HG03378 (cell line): ENCODE results near the gene METTL5.
"Not testable (repeated sequence)": the region's sequence is repeated elsewhere in the genome, so short reads cannot be mapped to it uniquely, and the experiment has no call there.

Experiments used
- ATAC-seq: cut with Tn5 transposase; IDR thresholded peaks from one replicate; pipeline ENCODE4 v1.9.1; 2021; ENCODE audit warnings: mild to moderate bottlenecking, moderate library complexity; ENCODE audit not compliant: unreplicated experiment

The METTL5 gene

DNA sequence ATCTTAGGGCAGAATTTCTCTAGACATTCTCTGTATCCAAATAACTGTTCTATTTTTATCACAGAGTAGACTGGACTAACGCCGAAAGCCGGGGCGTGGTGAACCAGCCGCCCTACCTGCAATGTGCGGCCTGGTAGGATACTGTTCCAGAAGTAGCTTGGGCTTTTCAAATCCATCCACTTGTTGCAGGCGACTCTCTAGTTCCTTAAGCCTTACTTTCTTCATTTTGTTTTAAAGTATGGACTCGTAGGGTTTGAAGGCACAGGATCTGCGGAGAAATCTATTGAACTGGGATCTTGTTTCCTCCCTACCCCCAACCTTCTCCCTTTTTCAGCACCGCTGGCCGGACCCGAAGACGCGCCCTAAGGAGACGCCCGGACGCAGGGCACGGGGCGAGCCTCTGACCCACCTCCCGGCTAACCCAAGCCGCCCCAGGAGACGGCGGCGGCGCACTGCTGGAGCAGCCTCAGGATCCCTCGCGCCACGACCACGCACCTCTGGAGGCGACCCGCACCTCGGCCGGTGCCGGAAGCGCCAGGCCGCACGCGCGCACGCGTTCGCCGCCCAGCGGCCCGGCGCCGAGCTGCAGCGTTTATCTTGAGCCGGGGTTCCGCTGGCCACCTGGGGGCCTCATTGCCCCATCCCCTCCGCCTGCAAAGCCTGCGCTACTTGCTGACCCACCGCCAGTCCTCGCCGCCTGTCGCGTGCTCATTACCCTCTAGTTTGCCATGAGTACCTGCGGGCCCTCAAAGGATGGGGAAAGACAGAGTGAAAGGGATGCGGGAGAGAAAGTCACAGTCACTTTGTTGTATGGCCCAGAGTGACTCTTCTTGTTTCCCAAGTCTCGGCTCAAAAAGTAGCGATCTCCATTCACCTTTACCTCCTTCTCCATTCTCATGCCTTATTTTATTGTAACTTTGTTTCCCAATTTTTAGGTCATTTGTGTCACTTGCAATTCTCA, at the start of gene METTL5:
TSS of gene METTL5 (minus strand) at position 533 of the 961 bp plus-strand sequence. CDS start at position 225, 308 bp downstream.
- ATAC-seq: no peak

- ATAC-seq: no peak
These were observed 47.3 kb upstream of the METTL5 start for GRCh38 chr2:169871994-169872393.

- not testable (repeated sequence) for ATAC-seq
These were observed 46.7 kb upstream of the METTL5 start for GRCh38 chr2:169871369-169871768.

DNA sequence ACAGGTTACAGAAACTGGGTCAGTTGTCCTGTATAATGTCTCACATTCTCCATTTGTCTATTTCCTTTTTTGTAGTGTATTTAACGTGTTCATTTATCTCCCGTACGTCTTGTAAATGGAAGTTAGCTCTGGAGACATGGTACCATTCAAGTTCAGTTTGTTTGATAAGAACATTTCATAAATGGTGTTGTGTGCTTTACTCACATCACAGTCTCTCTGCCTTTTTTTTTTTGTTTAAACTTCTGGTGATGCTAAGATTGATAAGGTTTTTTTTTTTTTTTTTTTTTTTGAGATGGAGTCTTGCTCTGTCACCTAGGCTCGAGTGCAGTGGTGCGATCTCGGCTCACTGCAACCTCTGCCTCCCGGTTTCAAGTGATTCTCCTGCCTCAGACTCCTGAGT, 44.2 kb upstream of the METTL5 start:
- no peak for ATAC-seq

DNA sequence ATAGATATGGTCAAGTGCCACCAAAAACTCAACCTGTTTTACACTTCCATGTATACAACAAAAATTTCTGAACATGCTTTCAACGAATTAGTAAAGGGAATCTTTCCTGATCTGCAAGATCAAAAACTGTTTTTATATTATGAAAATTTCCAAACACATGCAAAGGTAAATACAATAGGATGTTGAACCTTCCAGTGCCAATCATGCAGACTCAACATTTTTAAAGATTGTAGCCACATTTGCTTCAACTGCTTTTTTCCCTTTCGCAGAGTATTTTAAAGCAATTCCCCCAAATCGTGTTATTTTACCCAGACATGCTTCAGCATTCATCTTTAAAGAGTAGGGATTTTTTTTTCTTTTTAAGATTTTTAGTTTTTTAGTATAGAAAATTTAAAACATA, 42.9 kb upstream of the METTL5 start:
- ATAC-seq: no peak

DNA sequence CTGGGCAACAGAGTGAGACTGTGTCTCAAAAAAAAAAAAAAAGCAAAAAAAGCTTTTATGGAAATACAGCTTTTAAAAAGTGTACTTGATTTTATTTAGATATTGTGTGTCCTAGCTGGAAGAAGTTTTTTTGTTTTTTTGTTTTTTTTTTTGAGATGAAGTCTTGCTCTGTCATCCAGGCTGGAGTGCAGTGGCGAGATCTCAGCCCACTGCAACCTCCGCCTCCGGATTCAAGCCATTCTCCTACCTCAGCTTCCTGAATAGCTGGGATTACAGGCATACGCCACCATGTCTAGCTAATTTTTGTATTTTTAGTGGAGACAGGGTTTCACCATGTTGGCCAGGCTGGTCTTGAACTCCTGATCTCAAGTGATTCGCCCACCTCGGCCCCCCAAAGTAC, 41.5 kb upstream of the METTL5 start:
- ATAC-seq: not testable (repeated sequence)

- no peak for ATAC-seq
These were observed 40.8 kb upstream of the METTL5 start for GRCh38 chr2:169865492-169865891.

DNA sequence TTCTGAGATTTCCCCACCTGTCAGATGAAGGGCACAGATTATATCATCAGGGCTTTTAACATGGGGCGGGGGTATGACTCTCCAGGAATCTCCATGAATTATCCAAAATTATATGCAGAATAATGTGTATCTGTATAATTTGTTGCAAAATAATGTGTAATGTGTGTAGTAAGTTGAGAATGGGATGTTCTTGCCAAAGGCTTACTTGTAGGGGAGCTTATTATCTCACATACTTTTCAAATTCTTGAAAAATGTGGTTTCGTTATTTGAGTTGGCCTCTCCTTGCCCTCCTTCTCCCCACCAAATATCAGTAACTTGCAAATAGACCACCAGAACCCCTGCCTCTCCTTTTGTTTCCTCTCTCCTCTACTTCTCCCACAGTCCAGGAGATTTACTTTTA, 38.1 kb upstream of the METTL5 start:
- ATAC-seq: no peak

DNA sequence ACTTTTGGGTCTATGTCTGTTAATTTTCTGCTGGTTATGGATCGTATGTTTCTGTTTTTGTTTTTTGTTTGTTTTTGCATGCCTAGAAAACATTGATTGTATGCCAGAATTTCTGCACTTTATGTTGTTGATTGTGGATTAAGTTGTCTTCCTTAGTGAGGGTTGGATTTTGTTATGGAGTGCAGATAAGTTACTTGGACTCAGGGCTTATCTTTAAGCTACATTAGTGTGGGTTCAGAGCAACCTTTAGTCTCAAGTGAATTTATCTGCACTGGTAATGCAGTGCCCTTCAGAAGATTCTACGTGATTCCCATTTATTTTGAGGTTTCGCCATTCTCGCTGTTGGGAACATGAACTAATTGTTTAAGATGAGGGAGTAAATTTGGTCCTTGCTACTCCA, 35.4 kb upstream of the METTL5 start:
- no peak for ATAC-seq

DNA sequence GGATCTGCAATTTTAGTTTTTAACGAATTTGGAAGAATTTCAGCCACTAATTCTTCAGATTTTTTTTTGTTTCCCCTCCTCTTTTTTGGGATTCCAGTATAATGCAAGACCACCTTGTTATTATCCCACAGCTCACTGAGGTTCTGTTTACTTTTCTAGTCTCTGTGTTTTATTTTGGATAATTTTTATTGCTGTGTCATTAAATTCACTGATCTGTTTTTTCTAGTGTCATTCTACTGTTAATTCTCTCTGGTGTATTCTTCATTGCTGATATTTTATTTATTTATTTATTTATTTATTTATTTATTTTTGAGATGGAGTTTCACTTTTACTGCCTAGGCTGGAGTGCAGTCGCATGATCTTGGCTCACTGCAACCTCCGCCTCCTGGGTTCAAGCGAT, 34.7 kb upstream of the METTL5 start:
- no peak for ATAC-seq

- ATAC-seq: not testable (repeated sequence)
These were observed 30.9 kb upstream of the METTL5 start for GRCh38 chr2:169855281-169856258.

GRCh38 chr2:169853041-169853668, 28.4 kb upstream of the METTL5 start:
- ATAC-seq: no peak

GRCh38 chr2:169849710-169850109, 25.0 kb upstream of the METTL5 start:
- no peak for ATAC-seq

- not testable (repeated sequence) for ATAC-seq
These were observed 24.4 kb upstream of the METTL5 start for GRCh38 chr2:169848959-169849693.

- no peak for ATAC-seq
These were observed 20.3 kb upstream of the METTL5 start for GRCh38 chr2:169845016-169845415.

DNA sequence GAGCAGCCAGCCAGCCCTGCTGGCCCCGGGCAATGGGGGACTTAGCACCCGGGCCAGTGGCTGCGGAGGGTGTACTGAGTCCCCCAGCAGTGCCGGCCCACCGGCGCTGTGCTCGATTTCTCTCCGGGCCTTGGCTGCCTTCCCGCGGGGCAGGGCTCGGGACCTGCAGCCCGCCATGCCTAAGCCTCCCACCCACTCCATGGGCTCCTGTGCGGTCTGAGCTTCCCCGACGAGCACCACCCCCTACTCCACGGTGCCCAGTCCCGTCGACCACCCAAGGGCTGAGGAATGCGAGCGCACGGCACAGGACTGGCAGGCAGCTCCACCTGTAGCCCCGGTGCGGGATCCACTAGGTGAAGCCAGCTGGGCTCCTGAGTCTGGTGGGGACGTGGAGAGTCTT, 16.9 kb upstream of the METTL5 start:
- not testable (repeated sequence) for ATAC-seq

DNA sequence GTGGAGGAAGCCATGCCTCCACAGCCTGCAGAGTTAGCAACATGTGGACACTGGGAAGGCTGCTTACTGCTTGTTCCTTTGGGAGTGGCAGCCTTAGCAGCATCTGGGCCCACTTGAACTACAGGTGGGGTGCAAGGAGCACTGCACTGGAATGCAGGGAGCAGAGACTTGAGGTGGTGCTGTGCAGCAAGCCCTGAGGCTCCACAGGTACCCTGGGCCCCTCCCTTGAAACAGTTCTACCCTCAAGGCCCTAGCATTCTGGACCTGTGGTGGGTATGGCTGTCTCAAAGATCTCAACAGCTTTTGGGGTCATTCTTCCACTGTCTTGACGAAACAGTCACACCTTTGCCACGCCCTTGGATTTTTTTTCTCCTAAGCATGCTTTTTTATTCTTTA, 16.0 kb upstream of the METTL5 start:
- no peak for ATAC-seq

GRCh38 chr2:169839954-169840746, 15.4 kb upstream of the METTL5 start:
- ATAC-seq: no peak

DNA sequence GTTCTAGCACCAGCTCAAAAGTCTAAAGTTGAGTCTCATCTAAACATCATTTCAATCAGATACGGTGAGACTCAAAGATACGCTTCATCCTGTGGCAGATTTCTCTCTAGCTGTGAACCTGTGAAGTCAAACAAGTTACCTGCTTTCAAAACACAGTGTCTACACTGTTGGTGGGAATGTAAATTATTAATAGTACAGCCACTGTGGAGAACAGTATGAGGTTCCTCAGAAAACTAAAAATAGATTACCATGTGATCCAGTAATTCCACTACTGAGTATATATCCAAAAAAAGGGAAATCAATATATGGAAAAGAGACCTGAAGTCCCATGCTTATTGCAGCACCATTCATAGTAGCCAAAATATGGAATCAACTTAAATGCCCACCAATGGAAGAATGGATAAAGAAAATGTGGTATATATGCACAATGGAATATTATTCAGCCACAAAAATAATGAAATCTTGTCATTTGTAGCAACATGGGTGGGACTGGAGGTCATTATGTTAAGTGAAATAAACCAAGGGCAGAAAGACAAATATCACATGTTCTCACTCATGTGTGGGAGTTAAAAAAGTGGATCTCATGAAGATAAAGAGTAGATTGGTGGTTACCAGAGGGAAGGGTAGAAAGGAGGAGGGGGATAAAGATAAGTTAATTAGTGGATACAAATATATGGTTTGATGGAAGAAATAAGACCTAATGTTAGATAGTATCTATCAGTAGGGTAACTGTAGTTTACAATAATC, 14.2 kb upstream of the METTL5 start:
- ATAC-seq: no peak
